Thoracic aorta (tissue), 2 donors: ENCODE data around the gene CLEC4C. TPM values are rescaled to one million over a fixed set of nuclear protein-coding genes. Genes with fewer than 3 reads are reported as not detected.

Source experiments
- ATAC-seq: fragments of 150-250 bp; one replicate; pipeline ENCODE4 v1.8.0; 2017; ENCODE audit warnings: low read depth; ENCODE audit not compliant: insufficient number of reproducible peaks, low FRiP score
- DNase-seq: peaks from one replicate; pipeline ENCODE4 v3.0.0-alpha.2; 2020; ENCODE audit warnings: low spot score
- H3K27ac ChIP-seq, 2 donors: fragments of 200-600 bp; sonication (generic); 1 replicate in 1 of 2; 2 replicates in 1 of 2; pipeline ENCODE4 v1.5.1; 2016; ENCODE audit warnings: mild to moderate bottlenecking in 2 of 2, moderate library complexity in 2 of 2
- H3K27me3 ChIP-seq: fragments of 200-600 bp; sonication (generic); replicated peaks from 2 replicates; pipeline ENCODE4 v1.6.0; 2016; ENCODE audit warnings: mild to moderate bottlenecking; ENCODE audit not compliant: insufficient read depth
- H3K36me3 ChIP-seq: fragments of 200-600 bp; sonication (generic); one replicate; pipeline ENCODE4 v1.5.1; 2016
- H3K4me1 ChIP-seq, 2 donors: fragments of 200-600 bp; sonication (generic); 1 replicate in 1 of 2; 2 replicates in 1 of 2; pipeline versions ENCODE4 v1.5.1 to v1.6.0; 2016; ENCODE audit warnings: low read depth in 2 of 2, mild to moderate bottlenecking in 1 of 2; ENCODE audit not compliant: control insufficient read depth in 1 of 2
- H3K4me3 ChIP-seq: fragments of 200-600 bp; sonication (generic); 2 replicates; pipeline ENCODE4 v1.5.1; 2016; ENCODE audit warnings: mild to moderate bottlenecking
- H3K9me3 ChIP-seq: fragments of 200-600 bp; sonication (generic); 2 replicates; pipeline ENCODE4 v1.5.1; 2016
- CTCF ChIP-seq: fragments of 200-600 bp; sonication (generic); IDR thresholded peaks from one replicate; pipeline ENCODE4 v1.5.1; 2019; ENCODE audit warnings: antibody characterized with exemption
- total RNA-seq, 2 donors: library from RNA; depleted of rRNA; stranded (reverse); fragments of >200 nt; gene quantifications; one replicate each; pipeline versions ENCODE4 v1.1.0 to v1.2.3, GENCODE V29; 2016

CLEC4C gene
- total RNA-seq, 2 donors from 2014 or later: not detected

GRCh38 chr12:7681535-7681934, 65.6 kb downstream of the CLEC4C start:
- H3K36me3 ChIP-seq: no peaks in the 10 kb centered on the region
- no peaks in the 10 kb centered on the region for H3K4me1 ChIP-seq
- DNase-seq: no peak

More at GRCh38 chr12:7681535-7681934, 65.6 kb downstream of the CLEC4C start:
- no peak for TF ChIP-seq CTCF
- Histone ChIP-seq H3K4me3 (no peak overlapping the region), H3K27me3 (no peaks in the 10 kb centered on the region), H3K27ac (no peak overlapping the region), H3K9me3 (no peaks in the 10 kb centered on the region)
- no peak for ATAC-seq

Other genes with a start within 250 kb of the CLEC4C start
- 100 to 1,000 TPM; 341 to 464 TPM for gene CD163, start 243.6 kb downstream of the CLEC4C start, total RNA-seq
- gene APOBEC1, start 81.5 kb downstream of the CLEC4C start, total RNA-seq: not detected
- gene GDF3, start 51.6 kb downstream of the CLEC4C start, total RNA-seq: not detected
- not detected for gene DPPA3, start 35.9 kb downstream of the CLEC4C start, total RNA-seq
- gene NANOGNB, start 17.8 kb upstream of the CLEC4C start, total RNA-seq: not detected
- gene NANOG, start 42.0 kb upstream of the CLEC4C start, total RNA-seq: under 1 TPM; 0.27 to 0.35 TPM
- gene SLC2A14, start 125.5 kb upstream of the CLEC4C start, total RNA-seq: not detected
- gene SLC2A3, start 188.8 kb upstream of the CLEC4C start, total RNA-seq: 100 to 1,000 TPM in 1 of 2 donors, 10 to 100 TPM in 1; 47.7 to 136 TPM